Measurements from ENCODE around the gene TMEM174.

TMEM174 gene, protein sequence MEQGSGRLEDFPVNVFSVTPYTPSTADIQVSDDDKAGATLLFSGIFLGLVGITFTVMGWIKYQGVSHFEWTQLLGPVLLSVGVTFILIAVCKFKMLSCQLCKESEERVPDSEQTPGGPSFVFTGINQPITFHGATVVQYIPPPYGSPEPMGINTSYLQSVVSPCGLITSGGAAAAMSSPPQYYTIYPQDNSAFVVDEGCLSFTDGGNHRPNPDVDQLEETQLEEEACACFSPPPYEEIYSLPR

DNA sequence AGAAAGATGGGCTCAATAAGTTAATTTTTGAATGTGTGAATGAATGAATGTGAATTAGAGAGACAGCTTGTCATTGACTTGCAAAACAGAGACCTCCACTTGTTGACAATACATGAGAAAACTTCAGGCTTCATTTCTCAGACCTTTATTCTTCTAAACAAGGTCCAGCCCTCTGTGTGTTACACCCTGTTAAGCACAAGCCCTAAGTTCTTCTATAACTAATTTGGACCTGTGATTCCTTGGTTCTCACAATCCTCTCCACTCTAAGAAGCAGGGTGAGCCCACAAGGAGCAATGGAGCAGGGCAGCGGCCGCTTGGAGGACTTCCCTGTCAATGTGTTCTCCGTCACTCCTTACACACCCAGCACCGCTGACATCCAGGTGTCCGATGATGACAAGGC is at the start of gene TMEM174:
TMEM174 (plus strand) TSS at position 243 of the 400 bp plus-strand sequence; CDS start at position 294, 51 bp downstream.
- no peak for DNase-seq

DNA sequence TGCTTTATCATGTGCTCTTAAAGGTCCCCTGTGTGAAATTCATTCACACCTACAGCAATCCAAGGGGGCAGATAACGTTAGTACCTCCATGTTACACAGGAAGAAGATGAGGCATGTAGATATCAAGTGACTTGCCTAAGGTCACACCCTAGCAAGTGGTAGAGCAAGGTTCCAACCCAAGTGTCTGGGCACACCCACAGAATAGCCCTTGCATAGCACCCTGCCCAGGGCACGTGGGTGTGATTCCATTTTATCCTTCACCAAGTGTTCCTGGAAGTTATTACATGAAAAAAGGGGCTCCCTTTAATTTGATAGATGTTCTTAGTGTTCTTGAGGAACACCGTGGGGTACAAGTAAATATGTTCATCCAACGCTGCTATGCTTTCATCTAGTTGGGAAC is 47.7 kb upstream of the TMEM174 start:
- no peak for DNase-seq

DNA sequence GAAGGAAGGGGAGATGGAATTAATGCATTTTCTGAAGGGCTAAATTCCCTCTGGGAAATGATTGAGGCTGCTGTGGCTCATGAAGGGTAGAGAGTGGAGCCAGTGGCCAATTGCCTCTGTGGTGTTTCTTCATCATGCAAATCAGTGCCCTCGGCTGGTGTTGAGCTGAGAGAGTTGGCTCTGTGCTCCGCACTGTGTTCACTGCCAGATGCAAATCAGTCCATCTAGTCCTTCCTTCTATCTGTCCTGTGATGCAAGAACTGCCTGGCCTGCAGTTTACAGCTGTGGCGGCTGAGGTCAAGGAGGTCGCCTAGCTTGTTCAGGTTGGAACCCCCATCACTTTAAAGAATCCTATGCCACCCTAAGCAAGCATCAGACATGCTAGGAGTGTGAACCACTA is 46.6 kb upstream of the TMEM174 start:
- DNase-seq = no peak

DNA sequence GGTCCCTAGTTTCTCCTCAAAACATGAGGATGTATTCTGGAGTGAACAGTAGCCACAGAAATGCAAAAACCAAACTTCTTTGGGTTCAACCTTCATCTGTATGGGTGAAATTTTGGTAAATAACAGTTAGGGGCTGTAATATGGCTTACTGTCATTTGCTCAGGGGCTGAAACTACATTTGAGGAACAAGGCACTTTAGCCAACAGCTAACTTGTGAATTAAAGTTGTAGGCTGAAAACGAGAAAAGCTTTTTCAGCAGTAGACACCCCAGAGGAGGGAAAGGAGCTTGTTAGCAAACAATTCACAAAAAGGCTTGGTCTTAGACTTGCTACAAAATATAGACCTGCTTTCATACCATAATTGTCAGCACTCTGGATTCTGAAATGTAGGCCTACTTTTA is 46.0 kb upstream of the TMEM174 start:
- DNase-seq = no peak

DNA sequence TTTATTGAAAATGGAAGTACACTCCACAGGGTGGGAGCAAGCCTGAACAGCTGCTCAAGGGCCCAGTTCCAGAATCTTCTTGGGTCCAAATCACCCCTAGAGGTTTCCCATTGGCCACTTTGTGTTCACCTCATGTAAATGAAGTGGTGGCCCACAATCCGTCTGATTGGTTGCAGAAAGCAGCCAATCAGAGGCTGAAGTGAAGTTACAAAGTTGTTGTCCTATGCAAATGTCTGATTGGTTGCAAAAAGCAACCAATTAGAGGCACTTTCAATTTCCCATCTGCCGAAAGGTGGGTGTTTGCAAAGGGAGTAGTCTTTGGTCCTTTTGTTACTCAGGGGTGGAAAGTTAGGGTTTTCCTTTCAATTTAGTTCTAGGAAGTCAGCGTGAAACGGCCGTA is 43.9 kb upstream of the TMEM174 start:
- DNase-seq = peak; percentile 14

DNA sequence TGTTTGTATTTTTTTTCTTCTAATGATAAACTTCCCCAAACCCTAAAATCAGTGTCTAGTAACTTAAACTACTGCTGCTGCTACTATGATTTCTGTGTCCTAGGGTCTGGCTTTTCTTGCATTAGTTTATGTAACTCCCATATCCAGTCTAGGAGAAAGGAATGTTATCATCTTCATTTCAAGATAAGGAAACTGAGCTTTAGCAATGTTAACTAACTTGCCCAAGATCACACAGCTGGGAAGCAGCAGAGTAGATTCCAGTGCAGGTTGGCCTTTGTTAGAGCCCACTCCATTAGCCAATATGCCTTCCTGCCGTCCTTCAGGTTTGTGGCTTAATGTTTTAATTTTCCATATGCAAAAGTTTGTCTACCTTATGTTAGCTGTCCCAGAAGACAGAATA is 42.2 kb upstream of the TMEM174 start:
- DNase-seq = no peak

DNA sequence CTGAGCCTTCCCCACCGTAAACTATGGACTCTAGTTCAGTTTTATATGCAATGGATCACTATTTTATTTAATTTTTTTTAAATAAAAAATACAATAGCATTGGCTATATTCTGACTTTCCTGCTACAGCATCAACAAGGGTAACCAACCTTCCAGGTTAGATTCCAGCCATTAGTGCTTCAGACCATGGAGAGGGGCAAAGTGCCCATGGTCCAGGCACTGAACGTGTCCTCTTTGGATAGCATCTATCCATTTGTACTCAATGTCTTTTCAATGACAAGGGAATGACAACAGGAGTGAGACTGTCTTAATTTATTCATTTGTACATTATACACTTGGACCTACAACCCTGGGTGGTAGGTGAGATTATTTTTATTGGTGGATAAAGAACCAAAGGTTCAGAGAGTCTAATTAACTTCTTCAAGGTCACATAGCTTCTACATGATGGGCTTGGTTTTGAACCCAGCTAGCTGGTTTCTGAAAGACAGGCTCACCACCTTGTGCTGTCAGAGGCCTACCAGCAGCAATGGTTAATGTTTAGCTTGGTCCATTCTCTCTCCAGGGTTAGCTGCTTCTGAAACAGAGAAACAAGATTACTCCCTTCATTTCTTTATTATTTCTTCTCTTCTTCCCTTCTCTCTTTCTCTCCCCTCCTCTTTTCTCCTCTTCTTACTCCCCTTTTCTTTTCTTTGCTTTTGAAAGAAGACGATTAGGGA is 41.1 kb upstream of the TMEM174 start:
- no peak for DNase-seq

DNA sequence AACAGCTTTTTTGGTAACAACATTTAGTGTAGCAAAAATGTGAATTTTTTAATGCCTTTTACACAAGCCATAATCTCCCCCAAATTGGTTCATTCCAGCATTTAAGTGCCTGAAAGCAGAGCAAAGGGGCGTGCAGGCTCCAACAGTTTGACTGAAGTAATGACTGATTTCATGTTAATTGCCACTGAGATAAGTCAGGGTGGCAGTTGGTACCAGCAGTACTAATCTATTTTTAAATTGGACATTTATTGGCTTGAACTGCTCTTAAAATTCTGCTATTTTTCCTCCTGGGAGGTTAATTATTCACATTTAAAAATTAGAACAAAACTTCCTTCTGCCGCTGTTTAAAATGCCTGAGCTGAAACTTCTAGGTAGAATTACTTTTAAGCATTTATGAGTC is 40.2 kb upstream of the TMEM174 start:
- DNase-seq = no peak

DNA sequence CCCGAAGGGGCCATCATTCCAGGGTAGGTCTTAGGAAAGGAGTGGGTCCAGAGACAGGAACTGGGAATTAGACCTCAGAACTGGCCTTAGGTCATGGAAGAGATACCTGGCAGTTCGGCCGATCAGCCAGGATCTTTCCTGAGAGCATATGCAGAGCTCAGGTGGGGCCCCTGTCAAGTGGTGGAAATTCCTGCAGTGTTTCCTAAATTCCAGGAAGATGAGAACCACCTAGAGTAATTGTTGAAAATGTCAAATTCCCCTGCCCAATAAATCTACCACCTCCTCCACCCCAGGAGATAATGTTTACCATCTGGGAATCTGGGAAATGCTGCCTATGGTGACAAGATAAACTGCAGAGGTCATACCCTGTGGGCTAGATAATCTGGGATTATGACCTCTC is 38.0 kb upstream of the TMEM174 start:
- no peak for DNase-seq

DNA sequence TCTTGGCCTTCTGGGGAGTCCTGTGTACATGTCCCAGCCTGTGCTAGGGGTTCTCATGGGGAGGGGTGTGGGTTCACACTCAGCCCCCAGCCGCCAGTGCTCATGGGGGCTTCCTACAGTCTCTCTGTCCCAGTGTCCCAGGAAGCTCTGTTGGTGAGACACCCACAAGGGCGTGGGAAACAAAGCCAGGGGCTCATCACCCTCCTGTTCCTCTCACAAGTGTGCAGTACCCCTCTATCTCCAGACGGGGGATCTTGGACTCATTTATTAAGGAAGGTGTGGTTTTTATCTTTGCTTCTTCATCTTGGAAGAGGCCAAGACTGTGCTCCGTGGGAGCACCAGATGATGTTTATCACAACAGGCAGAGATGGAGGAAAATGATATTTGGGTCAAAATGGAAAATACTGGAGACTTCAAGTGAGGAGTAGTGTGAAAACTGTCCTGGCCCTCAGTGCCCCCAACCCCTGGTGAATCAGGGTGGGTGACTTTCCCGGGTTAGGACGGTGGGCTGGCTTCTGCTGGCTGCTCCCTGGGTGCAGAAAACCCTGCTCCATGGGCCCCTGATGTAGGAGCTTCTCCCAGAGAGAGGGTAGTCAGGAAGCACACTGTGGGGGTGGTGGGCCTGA is 37.5 kb upstream of the TMEM174 start:
- peak; percentile 44 for DNase-seq

DNA sequence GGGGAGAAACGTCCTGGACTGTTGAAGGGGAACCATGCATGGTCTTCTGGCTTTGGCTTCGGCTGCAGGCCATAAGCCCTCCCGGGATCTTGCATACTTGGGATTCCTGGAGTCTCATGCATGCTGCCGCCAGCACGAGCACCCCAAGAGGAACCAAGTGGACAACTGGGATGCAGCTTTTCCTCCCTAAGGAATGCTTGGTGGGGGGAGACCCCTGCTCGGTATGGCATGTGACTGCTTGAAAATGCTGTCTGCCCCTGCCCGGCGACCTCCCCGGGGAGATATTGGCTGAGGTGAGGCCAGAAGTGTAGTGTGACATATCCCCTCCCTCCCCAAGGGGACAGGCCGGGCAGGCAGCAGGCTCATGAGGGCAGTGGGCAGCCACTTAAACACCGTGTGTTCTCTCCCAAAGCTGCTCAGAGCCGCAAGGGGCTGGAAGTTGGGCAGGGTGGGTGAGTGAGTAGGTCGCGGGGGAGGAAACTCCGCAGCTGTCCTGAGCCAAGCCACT is 36.9 kb upstream of the TMEM174 start:
- DNase-seq = no peak

DNA sequence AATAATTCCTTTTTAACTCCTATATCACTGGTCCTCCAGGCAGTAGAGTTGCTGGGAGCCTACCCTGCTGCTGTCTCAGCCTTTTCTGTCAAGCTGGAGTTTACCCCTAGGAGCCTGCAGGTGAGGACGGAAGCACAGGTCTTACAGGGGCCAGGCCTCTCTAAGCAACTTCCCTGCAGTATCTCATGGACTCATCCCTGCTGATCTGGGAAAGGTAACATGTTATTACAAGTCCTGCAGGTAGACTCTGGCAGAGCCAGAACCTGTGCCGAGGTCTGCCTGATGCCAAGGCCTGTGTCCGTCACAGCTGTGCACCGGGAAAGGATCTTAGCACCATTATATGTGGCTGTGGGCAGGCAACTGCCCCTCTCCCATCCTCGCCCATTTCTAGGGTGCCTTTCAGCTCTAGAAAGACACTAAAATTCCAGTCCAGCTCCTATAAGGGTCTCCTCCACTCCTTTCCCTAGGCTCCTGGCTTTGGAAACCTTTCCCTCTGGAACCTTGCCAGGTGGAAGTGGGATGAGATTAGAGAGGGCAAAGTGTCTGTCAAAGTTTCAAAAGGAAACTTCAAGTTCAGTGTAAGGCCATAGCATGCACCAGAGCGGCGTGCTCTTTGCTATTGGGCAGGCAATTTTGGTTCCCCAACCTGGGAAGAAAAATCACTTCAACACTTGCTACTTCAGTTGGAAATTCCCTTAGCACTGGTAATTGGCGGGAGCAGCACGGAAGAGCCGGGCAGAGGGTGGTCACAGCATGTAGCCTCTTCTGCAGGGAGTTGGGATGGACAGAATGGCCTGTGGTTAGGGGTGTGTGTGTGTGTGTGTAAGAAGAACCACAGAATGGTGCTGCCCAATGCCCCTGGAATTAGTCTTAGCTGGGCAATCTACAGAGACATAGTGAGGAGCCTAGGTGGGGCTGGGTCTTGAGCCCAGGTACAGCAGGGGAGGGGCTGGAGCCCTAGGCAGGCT is 35.1 kb upstream of the TMEM174 start:
- DNase-seq = no peak

DNA sequence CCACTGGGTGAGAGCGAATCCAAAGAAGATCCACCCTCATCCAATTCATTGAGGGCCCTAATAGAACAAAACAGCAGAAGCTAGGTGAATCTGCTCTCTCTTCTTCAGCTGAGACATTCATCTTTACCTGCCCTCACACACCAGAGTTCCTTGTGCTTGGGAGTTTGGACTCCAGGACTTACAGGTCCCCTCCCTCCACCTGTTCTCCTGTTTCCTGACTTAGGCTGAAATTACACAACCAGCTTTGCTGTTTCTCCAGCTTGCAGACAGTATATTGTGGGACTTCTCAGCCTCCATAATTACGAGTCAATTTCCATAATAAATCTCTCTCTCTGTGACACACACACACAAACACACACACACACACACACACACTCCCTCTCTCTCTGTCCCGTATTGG is 33.5 kb upstream of the TMEM174 start:
- DNase-seq = no peak

DNA sequence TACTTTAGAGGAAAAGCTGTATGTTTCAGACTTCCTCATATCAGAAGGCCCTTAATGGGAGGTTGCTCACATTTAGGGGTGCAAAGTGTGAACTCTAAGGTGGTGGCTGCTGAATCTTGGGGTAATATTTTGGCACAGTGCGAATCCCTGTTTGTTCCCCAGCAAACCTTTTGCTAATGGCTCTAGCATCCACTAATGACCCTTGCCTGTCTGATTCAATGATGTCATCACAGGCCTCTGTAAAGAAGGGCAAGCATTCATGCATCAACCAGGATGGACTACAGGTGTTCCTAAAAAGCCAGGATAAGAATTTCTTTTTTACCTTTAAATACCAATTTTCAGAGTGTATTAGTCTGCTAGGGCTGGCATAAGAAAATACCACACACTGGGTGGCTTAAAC is 32.2 kb upstream of the TMEM174 start:
- no peak for DNase-seq

DNA sequence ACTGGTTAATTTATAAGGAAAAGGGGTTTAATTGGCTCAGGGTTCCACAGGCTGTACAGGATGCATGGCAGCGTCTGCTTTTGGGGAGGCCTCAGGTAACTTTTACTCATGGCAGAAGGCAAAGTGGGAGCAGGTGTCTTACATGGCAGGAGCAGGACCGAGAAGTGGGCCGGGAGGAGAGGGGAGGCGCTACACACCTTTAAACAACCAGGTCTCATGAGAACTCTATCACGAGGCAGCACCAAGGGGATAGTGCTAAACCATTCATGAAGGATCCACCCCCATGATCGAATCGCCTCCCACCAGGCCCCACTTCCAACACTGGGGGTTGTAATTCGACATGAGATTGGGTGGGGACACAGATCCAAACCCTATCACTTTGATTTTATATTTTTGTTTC is 31.0 kb upstream of the TMEM174 start:
- DNase-seq = no peak

DNA sequence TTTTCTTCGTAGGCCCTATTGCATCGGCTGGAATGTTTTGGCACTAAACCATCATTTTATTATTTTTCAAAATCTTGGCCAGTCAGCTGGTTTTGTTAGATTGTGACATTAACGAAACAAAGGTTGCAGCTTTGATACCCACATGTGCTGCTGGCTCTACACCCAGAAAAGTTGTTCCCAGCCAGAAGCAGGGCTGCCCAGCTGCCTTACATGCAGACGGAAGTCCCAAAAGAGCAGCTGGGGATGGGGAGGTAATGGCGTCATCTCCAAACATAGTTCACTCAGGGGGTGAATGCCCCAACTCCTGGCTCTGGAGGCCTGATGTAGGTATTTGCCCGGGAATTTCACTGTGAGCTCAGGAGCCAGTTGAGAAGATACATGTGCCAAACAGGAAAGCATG is 29.3 kb upstream of the TMEM174 start:
- no peak for DNase-seq

DNA sequence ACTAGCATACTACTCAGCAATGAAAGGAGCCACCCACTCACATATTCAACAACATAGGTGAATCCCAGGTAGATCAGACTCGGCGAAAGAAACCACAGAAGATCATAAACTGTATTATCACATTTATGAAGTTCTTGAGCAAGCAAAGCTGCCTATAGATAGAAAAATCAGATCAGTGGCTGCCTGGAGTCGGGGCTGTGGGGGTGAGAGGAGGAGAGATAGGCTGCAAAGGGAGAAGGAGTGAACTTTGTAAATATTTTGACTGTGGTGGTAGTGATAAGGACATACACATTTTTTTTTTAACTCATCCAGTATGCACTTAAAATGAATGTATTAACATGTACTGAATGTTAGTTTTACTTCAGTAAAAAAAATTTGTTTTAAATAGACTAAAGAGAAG is 23.5 kb upstream of the TMEM174 start:
- DNase-seq = no peak

DNA sequence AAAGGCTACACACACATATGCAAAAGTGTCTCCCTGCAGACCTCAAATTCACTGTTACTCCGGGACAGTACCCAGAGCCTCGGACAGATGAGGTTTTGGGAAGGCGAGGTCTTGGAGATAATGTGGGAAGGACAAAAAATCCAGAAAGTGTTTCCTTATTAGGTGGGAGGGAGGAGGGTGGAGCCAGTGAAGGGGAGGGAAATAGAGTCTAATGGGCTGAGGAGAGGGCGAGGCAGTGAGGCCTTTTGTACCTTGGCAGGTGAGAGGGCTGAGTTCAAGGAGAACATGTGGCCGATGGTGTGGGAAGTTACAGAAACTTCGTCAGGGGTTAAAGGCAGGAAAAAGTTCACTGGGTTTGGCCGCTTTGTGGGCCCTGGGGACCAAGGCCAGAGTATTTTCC is 22.1 kb upstream of the TMEM174 start:
- DNase-seq = no peak

DNA sequence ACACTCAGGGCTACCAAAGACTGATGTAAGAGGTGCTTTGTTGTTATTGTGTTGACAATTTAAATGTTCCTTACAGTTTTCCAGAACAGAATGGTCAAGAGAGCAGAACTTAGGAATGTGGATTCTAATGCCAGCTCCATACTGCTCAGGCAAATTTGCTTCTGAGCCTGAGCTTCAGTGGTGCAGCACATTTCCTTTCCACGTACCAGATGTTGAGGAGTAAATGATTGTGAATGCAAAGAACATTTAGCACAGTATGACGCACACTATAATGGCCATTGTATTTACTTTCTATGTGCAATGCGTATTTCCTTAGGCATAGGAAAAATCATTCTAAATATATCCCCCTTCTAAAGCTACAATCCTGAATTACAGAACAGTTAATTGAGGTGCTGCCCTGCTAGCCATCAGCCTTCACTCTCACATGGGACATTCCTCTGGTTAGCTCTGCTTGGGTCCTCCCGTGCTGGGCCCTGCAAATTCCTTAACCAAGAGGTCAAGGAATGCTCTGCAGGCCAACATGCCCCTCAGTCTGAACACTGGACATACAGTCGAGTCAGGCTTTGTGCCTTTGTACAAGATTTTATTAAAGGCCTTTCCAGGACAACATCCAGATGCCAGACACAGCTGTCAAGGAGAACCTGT is 21.1 kb upstream of the TMEM174 start:
- DNase-seq = no peak

DNA sequence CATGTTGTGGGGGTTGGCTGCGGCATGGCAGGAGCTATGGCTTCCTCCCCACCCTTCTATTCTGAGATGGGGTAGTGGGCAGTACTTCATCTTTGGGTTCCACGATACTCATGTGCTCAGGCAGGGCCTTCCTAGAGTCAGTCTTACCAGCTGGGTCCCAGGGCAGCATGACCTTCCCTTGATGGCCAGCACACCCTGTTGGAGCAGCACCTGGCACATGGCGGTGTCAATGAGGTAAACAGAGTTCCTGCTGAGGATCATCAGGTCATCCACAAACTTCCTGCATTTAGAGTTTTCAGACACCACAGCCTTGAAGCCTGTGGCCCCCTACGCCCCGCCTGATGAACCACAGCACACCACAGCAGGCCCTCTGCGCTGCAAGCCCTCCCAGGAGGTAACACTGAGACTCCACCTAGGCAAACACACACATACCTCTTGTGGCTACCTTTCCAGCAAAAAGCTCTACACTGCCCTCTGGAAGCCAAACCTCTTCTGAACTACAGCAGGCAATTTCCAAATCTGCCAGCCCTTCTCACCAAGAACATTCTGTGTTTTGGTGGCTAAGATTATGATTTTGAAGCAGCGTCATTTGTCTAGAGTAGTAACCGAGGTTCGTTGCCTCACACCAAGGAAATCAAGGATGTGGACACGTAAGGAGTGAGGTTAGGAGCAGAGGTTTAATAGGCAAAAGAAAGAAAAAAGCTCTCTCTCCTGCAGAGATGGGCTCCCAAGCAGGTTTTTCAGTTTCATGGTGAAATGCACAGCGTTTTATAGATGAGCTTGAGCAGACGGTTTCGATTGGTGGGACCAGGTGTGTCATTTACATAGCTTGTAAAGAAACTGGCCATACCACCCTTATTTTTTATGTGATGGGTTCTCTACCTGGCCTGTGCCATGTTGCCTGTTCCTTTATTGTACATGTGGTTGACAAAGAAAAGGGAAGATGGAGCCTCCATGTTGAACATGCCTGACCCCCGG is 20.3 kb upstream of the TMEM174 start:
- DNase-seq = no peak

DNA sequence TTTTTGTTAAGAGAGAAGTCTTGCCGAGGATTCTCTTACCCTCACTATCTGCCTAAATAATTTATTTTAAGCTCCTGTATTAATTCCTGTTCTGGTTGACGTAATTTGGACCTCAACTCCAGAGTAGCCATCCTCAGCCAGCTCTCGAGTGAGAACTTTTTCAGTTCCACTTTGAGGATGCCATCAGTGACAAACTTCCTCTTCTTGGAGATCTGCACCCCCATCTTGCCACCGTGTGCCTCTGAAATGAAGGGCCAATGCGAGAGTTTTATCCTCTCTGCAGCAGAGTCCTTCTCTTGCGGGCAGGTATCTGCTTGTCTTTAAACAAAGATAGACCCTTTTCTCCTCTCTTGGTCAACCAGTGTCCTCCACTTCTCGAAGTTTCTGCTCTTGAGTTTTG is 19.5 kb upstream of the TMEM174 start:
- no peak for DNase-seq

All from inflammatory macrophage treated with lipopolysaccharide for 4 hours (primary cell).